Karpas-422 (cell line): ENCODE measurements around the gene UQCR11. TPM values are rescaled to one million over a fixed set of nuclear protein-coding genes. Genes with fewer than 3 reads are reported as not detected.

Experiments used
- DNase-seq: peaks from one replicate; pipeline ENCODE4 v3.0.0-alpha.2; 2015
- H2AFZ ChIP-seq: fragments of 200-600 bp; sonication (generic); 2 replicates; pipeline ENCODE4 v1.6.1; 2014; ENCODE audit warnings: antibody characterized with exemption, low read length, mixed read lengths
- H3K27ac ChIP-seq: fragments of 200-600 bp; sonication (generic); 2 replicates; pipeline ENCODE4 v1.5.1; 2014; ENCODE audit warnings: mild to moderate bottlenecking, low read length, moderate library complexity
- H3K27me3 ChIP-seq: fragments of 200-600 bp; sonication (generic); 2 replicates; pipeline ENCODE4 v1.6.1; 2014; ENCODE audit warnings: low read length, mixed read lengths
- H3K36me3 ChIP-seq: fragments of 200-600 bp; sonication (generic); 2 replicates; pipeline ENCODE4 v1.6.1; 2014; ENCODE audit warnings: low read length, mixed read lengths; ENCODE audit not compliant: insufficient read depth
- H3K4me1 ChIP-seq: fragments of 200-600 bp; sonication (generic); 2 replicates; pipeline ENCODE4 v1.6.1; 2014; ENCODE audit warnings: mild to moderate bottlenecking, low read length, mixed read lengths
- H3K4me2 ChIP-seq: fragments of 200-600 bp; sonication (generic); 2 replicates; pipeline ENCODE4 v1.6.1; 2014; ENCODE audit warnings: low read length, low read depth, mild to moderate bottlenecking; ENCODE audit not compliant: poor library complexity, severe bottlenecking
- H3K4me3 ChIP-seq: fragments of 200-600 bp; sonication (generic); 2 replicates; pipeline ENCODE4 v1.5.1; 2014; ENCODE audit warnings: mild to moderate bottlenecking, antibody characterized with exemption, low read length, mixed read lengths
- H3K79me2 ChIP-seq: fragments of 200-600 bp; sonication (generic); 2 replicates; pipeline ENCODE4 v1.6.1; 2014; ENCODE audit warnings: mild to moderate bottlenecking, low read length, mixed read lengths
- H3K9ac ChIP-seq: fragments of 200-600 bp; sonication (generic); 2 replicates; pipeline ENCODE4 v1.6.0; 2014; ENCODE audit warnings: low read length
- H3K9me2 ChIP-seq: fragments of 200-600 bp; sonication (generic), shearing (Covaris generic); replicated peaks from 2 replicates; pipeline ENCODE4 v1.6.0; 2014; ENCODE audit warnings: mild to moderate bottlenecking, low read length, moderate library complexity; ENCODE audit not compliant: insufficient read depth
- H3K9me3 ChIP-seq: fragments of 300-700, 200-600 bp; sonication (generic); 2 replicates; pipeline ENCODE4 v1.6.1; 2014; ENCODE audit warnings: low read length, mixed read lengths
- H4K20me1 ChIP-seq: fragments of 200-600 bp; sonication (generic); 2 replicates; pipeline ENCODE4 v1.6.1; 2014; ENCODE audit warnings: mild to moderate bottlenecking, antibody characterized with exemption, low read length, low read depth; ENCODE audit not compliant: insufficient read depth
- total RNA-seq: library from RNA; depleted of rRNA; stranded (reverse); fragments of >200 nt; shearing (Covaris generic); gene quantifications from 2 replicates; pipeline ENCODE4 v1.2.3, GENCODE V29; 2014; ENCODE audit warnings: low replicate concordance

The UQCR11 gene
- total RNA-seq, 1 experiment from 2014 or later: 106 TPM

GRCh38 chr19:1649706-1650649 lies 44.7 kb upstream of the UQCR11 start:
- Histone ChIP-seq H3K27me3 (no peaks in the 10 kb centered on the region), H3K4me2 (peak overlapping the region; percentile 84), H3K9me2 (no peaks in the 10 kb centered on the region), H4K20me1 (no peaks in the 10 kb centered on the region; the same call in 1 of the 2 replicates), H2AFZ (no peak overlapping the region), H3K4me1 (peaks cover 47% of the 10 kb centered on the region), H3K9ac (peak overlapping the region; percentile 99), H3K79me2 (peaks cover 61% of the 10 kb centered on the region), H3K4me3 (peak overlapping the region; percentile 94), H3K36me3 (peaks cover 18% of the 10 kb centered on the region; the same call in 1 of the 2 replicates), H3K27ac (peak overlapping the region; percentile 93), H3K9me3 (no peaks in the 10 kb centered on the region)
- no peak for DNase-seq

DNA sequence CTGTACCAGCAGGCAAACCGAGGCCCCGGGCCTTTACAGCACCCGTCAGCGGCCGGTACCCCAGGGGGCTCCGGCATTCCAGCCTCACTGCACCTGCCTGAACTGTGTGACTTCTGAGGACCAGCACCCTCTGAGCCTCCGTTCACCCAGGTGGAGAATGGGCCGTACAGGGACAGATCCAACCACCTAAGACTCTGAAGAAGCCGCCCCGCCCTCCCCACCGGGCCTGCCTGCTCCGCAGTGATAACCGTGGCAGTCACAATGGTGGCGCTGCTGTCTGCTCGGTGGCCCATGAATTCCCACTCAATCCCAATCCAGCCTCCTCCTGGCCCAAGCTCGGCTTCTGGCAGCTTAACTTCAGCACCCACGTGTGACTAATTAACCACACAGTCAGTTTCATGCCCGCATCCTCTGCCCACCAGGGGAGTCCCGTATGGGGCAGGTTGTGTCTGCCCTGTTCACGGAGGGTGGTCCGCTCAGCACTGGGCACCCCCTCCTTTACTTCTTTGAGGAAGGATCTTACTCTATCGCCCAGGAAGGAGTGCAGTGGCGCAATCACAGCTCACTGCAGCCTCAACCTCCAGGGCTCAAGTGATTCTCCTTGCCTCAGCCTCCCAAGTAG lies 43.8 kb upstream of the UQCR11 start:
- Histone ChIP-seq H2AFZ (no peak overlapping the region), H3K36me3 (peaks cover 18% of the 10 kb centered on the region; the same call in 1 of the 2 replicates), H4K20me1 (no peaks in the 10 kb centered on the region; the same call in 1 of the 2 replicates), H3K27ac (peak overlapping the region; percentile 93), H3K9ac (peak overlapping the region; percentile 99), H3K79me2 (peaks cover 62% of the 10 kb centered on the region), H3K9me2 (no peaks in the 10 kb centered on the region), H3K4me3 (peak overlapping the region; percentile 94), H3K4me1 (peaks cover 47% of the 10 kb centered on the region), H3K4me2 (peak overlapping the region; percentile 84), H3K9me3 (no peaks in the 10 kb centered on the region), H3K27me3 (no peaks in the 10 kb centered on the region)
- DNase-seq: peak; percentile 68

DNA sequence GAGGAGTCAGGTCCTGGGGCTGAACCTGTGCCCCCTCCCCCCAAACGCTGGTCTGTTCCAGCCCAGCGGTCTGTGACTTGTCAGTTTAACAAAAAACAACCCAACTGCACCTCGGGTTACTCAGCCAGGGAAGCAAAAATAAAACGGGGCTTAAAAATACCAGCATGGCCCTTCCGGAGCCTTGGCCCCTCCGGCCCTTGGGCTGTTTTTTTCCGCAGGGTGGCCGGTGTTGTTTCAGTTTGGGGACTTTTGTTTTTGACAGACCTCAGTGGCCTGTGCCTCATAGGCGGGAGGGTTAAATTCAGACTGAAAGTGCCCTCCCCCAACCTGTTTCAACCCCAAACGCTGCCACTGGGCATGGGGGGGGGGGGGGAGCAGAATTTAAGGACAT lies 43.2 kb upstream of the UQCR11 start:
- H3K4me1 ChIP-seq: peaks cover 45% of the 10 kb centered on the region
- no peaks in the 10 kb centered on the region; the same call in 1 of the 2 replicates for H4K20me1 ChIP-seq
- peak overlapping the region; percentile 84 for H3K4me2 ChIP-seq

GRCh38 chr19:1647501-1648458 lies 42.5 kb upstream of the UQCR11 start:
- peak; percentile 52 for DNase-seq

More for the DNA sequence above, 43.2 kb upstream of the UQCR11 start:
- peaks cover 62% of the 10 kb centered on the region for H3K79me2 ChIP-seq
- H3K27ac ChIP-seq: peak overlapping the region; percentile 93
- H3K36me3 ChIP-seq: peaks cover 19% of the 10 kb centered on the region; the same call in 1 of the 2 replicates
- H2AFZ ChIP-seq: no peak overlapping the region
- H3K4me3 ChIP-seq: peak overlapping the region; percentile 94
- DNase-seq: peak; percentile 86
- peak overlapping the region; percentile 99 for H3K9ac ChIP-seq
- H3K9me3 ChIP-seq: no peaks in the 10 kb centered on the region
- H3K9me2 ChIP-seq: no peaks in the 10 kb centered on the region
- no peaks in the 10 kb centered on the region for H3K27me3 ChIP-seq

GRCh38 chr19:1646659-1647453 lies 41.6 kb upstream of the UQCR11 start:
- Histone ChIP-seq H3K27me3 (no peaks in the 10 kb centered on the region), H3K4me1 (peaks cover 42% of the 10 kb centered on the region), H3K4me3 (no peak overlapping the region), H3K79me2 (peaks cover 69% of the 10 kb centered on the region), H3K9me3 (no peaks in the 10 kb centered on the region), H2AFZ (no peak overlapping the region), H3K4me2 (peak overlapping the region; percentile 84), H3K27ac (peak overlapping the region; percentile 93), H3K9me2 (no peaks in the 10 kb centered on the region), H3K36me3 (peaks cover 30% of the 10 kb centered on the region; the same call in 1 of the 2 replicates), H4K20me1 (no peaks in the 10 kb centered on the region; the same call in 1 of the 2 replicates), H3K9ac (peak overlapping the region; percentile 99)
- no peak for DNase-seq

More at GRCh38 chr19:1647501-1648458, 42.5 kb upstream of the UQCR11 start:
- Histone ChIP-seq H3K4me3 (peak overlapping the region; percentile 94; the same call in 1 of the 2 replicates), H3K9me3 (no peaks in the 10 kb centered on the region), H3K4me1 (peaks cover 42% of the 10 kb centered on the region), H3K79me2 (peaks cover 63% of the 10 kb centered on the region), H3K27me3 (no peaks in the 10 kb centered on the region), H3K9me2 (no peaks in the 10 kb centered on the region), H3K27ac (peak overlapping the region; percentile 93), H3K9ac (peak overlapping the region; percentile 99), H3K4me2 (peak overlapping the region; percentile 84), H2AFZ (no peak overlapping the region), H4K20me1 (no peaks in the 10 kb centered on the region; the same call in 1 of the 2 replicates), H3K36me3 (peaks cover 23% of the 10 kb centered on the region; the same call in 1 of the 2 replicates)

DNA sequence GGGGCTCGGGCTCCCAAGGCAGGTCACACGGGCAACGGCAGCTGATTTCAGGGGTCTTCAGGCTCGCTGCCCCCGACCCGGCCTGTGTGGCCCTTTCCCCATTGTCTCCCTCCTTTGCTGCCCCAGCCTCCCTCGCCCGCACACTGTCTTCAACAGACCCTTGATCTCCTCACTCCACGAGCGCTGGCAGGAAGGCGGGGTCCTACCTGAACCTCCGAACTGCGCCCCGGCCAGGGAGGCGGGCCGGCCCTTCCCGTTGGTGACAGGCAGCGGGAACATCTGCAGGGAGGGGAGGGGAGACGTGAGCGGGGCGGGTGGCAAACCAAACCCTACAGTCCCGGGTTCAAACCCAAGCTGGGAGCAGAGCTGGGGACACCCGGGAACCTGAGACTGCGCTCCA lies 40.9 kb upstream of the UQCR11 start:
- H3K27ac ChIP-seq: no peak overlapping the region
- peaks cover 32% of the 10 kb centered on the region; the same call in 1 of the 2 replicates for H3K36me3 ChIP-seq
- H4K20me1 ChIP-seq: no peaks in the 10 kb centered on the region; the same call in 1 of the 2 replicates
- no peaks in the 10 kb centered on the region for H3K9me3 ChIP-seq
- no peak overlapping the region for H3K4me2 ChIP-seq
- no peak for DNase-seq
- no peak overlapping the region for H2AFZ ChIP-seq
- H3K4me3 ChIP-seq: no peak overlapping the region
- H3K9ac ChIP-seq: no peak overlapping the region
- no peaks in the 10 kb centered on the region for H3K9me2 ChIP-seq
- peaks cover 41% of the 10 kb centered on the region for H3K4me1 ChIP-seq
- peaks cover 69% of the 10 kb centered on the region for H3K79me2 ChIP-seq
- no peaks in the 10 kb centered on the region for H3K27me3 ChIP-seq

GRCh38 chr19:1645299-1645698 lies 40.0 kb upstream of the UQCR11 start:
- Histone ChIP-seq H3K9me3 (no peaks in the 10 kb centered on the region), H4K20me1 (no peaks in the 10 kb centered on the region; the same call in 1 of the 2 replicates), H3K9me2 (no peaks in the 10 kb centered on the region), H3K79me2 (peaks cover 65% of the 10 kb centered on the region), H3K4me2 (no peak overlapping the region), H3K36me3 (peaks cover 32% of the 10 kb centered on the region; the same call in 1 of the 2 replicates), H3K9ac (no peak overlapping the region), H3K4me1 (peaks cover 33% of the 10 kb centered on the region), H3K27me3 (no peaks in the 10 kb centered on the region), H3K4me3 (no peak overlapping the region), H2AFZ (no peak overlapping the region), H3K27ac (no peak overlapping the region)
- DNase-seq: no peak
